IMR-90 (cell line): ENCODE data around the gene IP6K3.

Source experiments
- POLR2A ChIP-seq: IDR thresholded peaks from 2 replicates; pipeline ENCODE4 v1.6.1; 2012; ENCODE audit warnings: mild to moderate bottlenecking, low read depth, low read length
- TF ChIP-seq, protein P1 (sequence below): conservative IDR thresholded peaks from 2 replicates; pipeline ENCODE4 v1.5.1; 2012; ENCODE audit warnings: mild to moderate bottlenecking, low read depth, low read length, improper control_type of control experiment

DNA sequence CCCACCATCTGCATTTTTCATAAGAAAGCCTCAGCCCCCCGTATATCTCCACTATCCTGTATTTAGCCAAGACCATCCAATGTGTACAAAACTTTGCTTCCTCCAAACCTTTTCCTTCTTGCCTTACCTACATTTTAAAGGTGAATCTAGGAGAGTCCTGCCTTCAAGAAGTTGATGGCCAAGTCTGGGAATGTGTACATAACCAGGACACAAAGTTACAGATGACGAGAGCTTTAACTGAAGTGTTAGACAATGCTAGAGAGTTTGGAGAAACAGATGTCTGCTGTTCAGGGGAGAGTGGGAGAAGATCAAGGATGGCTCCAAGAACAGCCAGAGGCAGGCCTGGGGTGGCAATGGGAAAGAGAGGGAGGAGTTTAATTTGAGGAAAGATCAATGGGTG is 32.9 kb downstream of the IP6K3 start:
- TF ChIP-seq POLR2A = no peak
- TF ChIP-seq, protein P1, sequence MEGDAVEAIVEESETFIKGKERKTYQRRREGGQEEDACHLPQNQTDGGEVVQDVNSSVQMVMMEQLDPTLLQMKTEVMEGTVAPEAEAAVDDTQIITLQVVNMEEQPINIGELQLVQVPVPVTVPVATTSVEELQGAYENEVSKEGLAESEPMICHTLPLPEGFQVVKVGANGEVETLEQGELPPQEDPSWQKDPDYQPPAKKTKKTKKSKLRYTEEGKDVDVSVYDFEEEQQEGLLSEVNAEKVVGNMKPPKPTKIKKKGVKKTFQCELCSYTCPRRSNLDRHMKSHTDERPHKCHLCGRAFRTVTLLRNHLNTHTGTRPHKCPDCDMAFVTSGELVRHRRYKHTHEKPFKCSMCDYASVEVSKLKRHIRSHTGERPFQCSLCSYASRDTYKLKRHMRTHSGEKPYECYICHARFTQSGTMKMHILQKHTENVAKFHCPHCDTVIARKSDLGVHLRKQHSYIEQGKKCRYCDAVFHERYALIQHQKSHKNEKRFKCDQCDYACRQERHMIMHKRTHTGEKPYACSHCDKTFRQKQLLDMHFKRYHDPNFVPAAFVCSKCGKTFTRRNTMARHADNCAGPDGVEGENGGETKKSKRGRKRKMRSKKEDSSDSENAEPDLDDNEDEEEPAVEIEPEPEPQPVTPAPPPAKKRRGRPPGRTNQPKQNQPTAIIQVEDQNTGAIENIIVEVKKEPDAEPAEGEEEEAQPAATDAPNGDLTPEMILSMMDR = no peak
